ENCODE measurements around the gene WDR90. TPM values are rescaled to one million over a fixed set of nuclear protein-coding genes. Genes with fewer than 3 reads are reported as not detected.

The WDR90 gene
- polyA plus RNA-seq, 1 donor (not counting 4 experiments of a cell fraction or from before 2014, with no cell fraction given) = 5.9 TPM

DNA sequence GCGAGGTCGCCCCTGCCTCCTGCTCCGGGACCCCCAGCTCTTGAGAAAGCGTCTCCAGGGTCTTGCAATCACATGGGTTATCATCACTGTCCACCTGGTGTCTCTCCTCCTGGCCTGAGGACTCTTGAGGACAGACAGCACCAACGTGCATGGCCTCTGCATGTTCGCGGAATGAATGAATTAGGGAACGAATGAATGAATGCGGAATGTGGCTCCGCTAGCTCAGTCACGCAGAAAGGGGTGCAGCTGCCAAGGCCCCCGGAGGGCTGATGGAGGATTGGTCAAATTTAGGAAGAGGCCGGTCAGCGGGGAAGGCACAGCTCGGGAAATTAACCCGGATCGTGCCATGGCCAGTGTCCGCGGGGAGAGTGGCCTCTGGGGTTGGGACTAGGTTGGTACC lies 53.2 kb downstream of the WDR90 start:
- no peaks in the 10 kb centered on the region for H3K36me3 ChIP-seq (ENCODE audit: control insufficient read depth in 2 of 2, extremely low read depth in 1 of 2, insufficient read depth in 2 of 2, low read length in 2 of 2)
- no peaks in the 10 kb centered on the region for H3K9me1 ChIP-seq (ENCODE audit: control insufficient read depth, extremely low read depth, insufficient read depth, low read length)
- H3K4me3 ChIP-seq (ENCODE audit: control insufficient read depth in 2 of 3, extremely low read depth in 1 of 3, insufficient read depth in 2 of 3, low read depth in 1 of 3, low read length in 3 of 3) = no peak overlapping the region
- H3K9ac ChIP-seq (ENCODE audit: control insufficient read depth, extremely low read depth, insufficient read depth, low read length) = no peak overlapping the region
- H3K4me2 ChIP-seq (ENCODE audit: control insufficient read depth, extremely low read depth, insufficient read depth, low read depth, low read length) = no peak overlapping the region
- FAIRE-seq = no peak
- no peaks in the 10 kb centered on the region for H3K79me2 ChIP-seq (ENCODE audit: control insufficient read depth, insufficient read depth, low read length)
- dilution Hi-C loops (cut with MboI; ENCODE audit: extremely low pct_ligation_motif_present, low sequenced_read_pairs) = no loop called here
- H3K27ac ChIP-seq (ENCODE audit: control insufficient read depth, insufficient read depth, low read length) = no peak overlapping the region
- no peak for DNase-seq (ENCODE audit: low read depth, low spot score)
- H3K27me3 ChIP-seq (ENCODE audit: control insufficient read depth, extremely low read depth, insufficient read depth, low read length) = peaks cover 68% of the 10 kb centered on the region
- H3K4me1 ChIP-seq (ENCODE audit: control insufficient read depth, extremely low read depth, insufficient read depth, low read length) = no peaks in the 10 kb centered on the region
- no peak overlapping the region for H2AFZ ChIP-seq (ENCODE audit: control insufficient read depth, low read length)
- no peak for TF ChIP-seq CTCF (optimal IDR thresholded peaks at IDR 0.05 in 1 of 3, IDR thresholded peaks at IDR 0.05 in 1 of 3, conservative IDR thresholded peaks at IDR 0.05 in 1 of 3; ENCODE audit: extremely low read depth in 1 of 3, insufficient read depth in 2 of 3, low read length in 3 of 3)
- no peak for TF ChIP-seq EZH2 (IDR thresholded peaks at IDR 0.05; ENCODE audit: low read length)
- H3K9me3 ChIP-seq (ENCODE audit: control insufficient read depth, low read depth, low read length) = no peaks in the 10 kb centered on the region
- peaks cover 5% of the 10 kb centered on the region for H4K20me1 ChIP-seq (ENCODE audit: control insufficient read depth, extremely low read depth, insufficient read depth, low read length)

DNA sequence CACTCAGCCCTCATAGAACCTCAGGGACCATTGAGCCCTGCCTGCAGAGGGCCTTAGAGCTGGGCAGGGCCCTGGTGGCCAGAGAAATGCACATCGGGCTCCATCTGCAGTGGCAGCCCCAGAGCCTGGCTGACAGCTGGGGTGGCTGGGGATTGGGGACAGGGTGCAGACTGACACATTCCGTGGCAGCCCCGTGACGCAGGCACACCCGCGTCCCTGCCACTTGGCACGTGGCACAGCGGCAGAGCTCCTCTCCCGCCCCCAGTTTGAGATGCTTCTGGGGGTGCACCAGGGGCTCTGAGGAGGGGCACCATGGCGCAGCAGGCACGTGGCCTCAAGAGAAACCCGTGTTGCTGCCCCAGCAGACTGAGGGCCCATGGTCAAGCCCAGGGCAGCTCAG lies 54.2 kb downstream of the WDR90 start:
- no peaks in the 10 kb centered on the region for H3K79me2 ChIP-seq (ENCODE audit: control insufficient read depth, insufficient read depth, low read length)
- TF ChIP-seq EZH2 (IDR thresholded peaks at IDR 0.05; ENCODE audit: low read length) = no peak
- no peak for TF ChIP-seq CTCF (optimal IDR thresholded peaks at IDR 0.05 in 1 of 3, IDR thresholded peaks at IDR 0.05 in 1 of 3, conservative IDR thresholded peaks at IDR 0.05 in 1 of 3; ENCODE audit: extremely low read depth in 1 of 3, insufficient read depth in 2 of 3, low read length in 3 of 3)
- H3K27me3 ChIP-seq (ENCODE audit: control insufficient read depth, extremely low read depth, insufficient read depth, low read length) = peaks cover 79% of the 10 kb centered on the region
- no peaks in the 10 kb centered on the region for H3K36me3 ChIP-seq (ENCODE audit: control insufficient read depth in 2 of 2, extremely low read depth in 1 of 2, insufficient read depth in 2 of 2, low read length in 2 of 2)
- no peak overlapping the region for H3K27ac ChIP-seq (ENCODE audit: control insufficient read depth, insufficient read depth, low read length)
- no peaks in the 10 kb centered on the region for H3K4me1 ChIP-seq (ENCODE audit: control insufficient read depth, extremely low read depth, insufficient read depth, low read length)
- no peak overlapping the region for H3K4me3 ChIP-seq (ENCODE audit: control insufficient read depth in 2 of 3, extremely low read depth in 1 of 3, insufficient read depth in 2 of 3, low read depth in 1 of 3, low read length in 3 of 3)
- no peak overlapping the region for H3K9ac ChIP-seq (ENCODE audit: control insufficient read depth, extremely low read depth, insufficient read depth, low read length)
- no peak for FAIRE-seq
- no peak overlapping the region for H3K4me2 ChIP-seq (ENCODE audit: control insufficient read depth, extremely low read depth, insufficient read depth, low read depth, low read length)
- no peak overlapping the region for H2AFZ ChIP-seq (ENCODE audit: control insufficient read depth, low read length)
- no peaks in the 10 kb centered on the region for H3K9me3 ChIP-seq (ENCODE audit: control insufficient read depth, low read depth, low read length)
- H4K20me1 ChIP-seq (ENCODE audit: control insufficient read depth, extremely low read depth, insufficient read depth, low read length) = peaks cover 5% of the 10 kb centered on the region
- dilution Hi-C loops (cut with MboI; ENCODE audit: extremely low pct_ligation_motif_present, low sequenced_read_pairs) = no loop called here
- DNase-seq (ENCODE audit: low read depth, low spot score) = no peak
- no peaks in the 10 kb centered on the region for H3K9me1 ChIP-seq (ENCODE audit: control insufficient read depth, extremely low read depth, insufficient read depth, low read length)

Measured in keratinocyte (primary cell).